Mucosa of descending colon (tissue), 3 donors: ENCODE data around the gene EFCAB12. TPM values are rescaled to one million over a fixed set of nuclear protein-coding genes. Genes with fewer than 3 reads are reported as not detected.
A peak's percentile ranks its signal among the peaks of the same experiment; 100 is the strongest.

ENCODE experiments used
- ATAC-seq: fragments of 200-7000 bp; cut with Tn5 transposase; one replicate; pipeline ENCODE4 v1.9.1; 2020; ENCODE audit warnings: mild to moderate bottlenecking, moderate library complexity
- DNase-seq, 3 donors: peaks; one replicate each; pipeline ENCODE4 v3.0.0-alpha.2; 2020
- H3K36me3 ChIP-seq: fragments of 200-600 bp; one replicate; pipeline ENCODE4 v1.8.0; 2021; ENCODE audit warnings: low read depth, mild to moderate bottlenecking
- H3K4me1 ChIP-seq: fragments of 200-600 bp; one replicate; pipeline ENCODE4 v1.8.0; 2021; ENCODE audit warnings: low read depth, mild to moderate bottlenecking
- H3K4me3 ChIP-seq: fragments of 200-600 bp; one replicate; pipeline ENCODE4 v1.8.0; 2021; ENCODE audit warnings: mild to moderate bottlenecking
- H3K9me3 ChIP-seq: fragments of 200-600 bp; one replicate; pipeline ENCODE4 v1.8.0; 2021; ENCODE audit warnings: mild to moderate bottlenecking
- intact Hi-C, 2 donors: fragments of 100-400 bp; cut with DNase I in 1 of 2; cut with micrococcal nuclease in 1 of 2; formaldehyde crosslinking; loops; one replicate each; pipeline versions ENCODE4 v1.11.0 to v1.11.1; 2022; cut with DNase I, micrococcal nuclease
- total RNA-seq, 3 donors: library from RNA; stranded (reverse); fragmentation: NEBNext Ultra II Directional in 2 of 3; extraction: Animal tissue kit (Norgen Biotek cat#: 25700) in 2 of 3; gene quantifications; one replicate each; pipeline versions ENCODE4 v1.2.1 to v1.2.4, GENCODE V29; 2021 to 2023
- TF ChIP-seq, protein P1 (sequence below): fragments of 200-600 bp; IDR thresholded peaks from one replicate; pipeline ENCODE4 v1.8.0; 2022; ENCODE audit warnings: antibody characterized with exemption, mild to moderate bottlenecking
- donor health status: DM: no; HTN: no; CAD: no; lungs with moderate emphysema.
- donor health status: DM: no; HTN: no; CAD: no.
- donor health status: DM: no; HTN: yes; CAD: no.

Gene EFCAB12
- total RNA-seq, 3 donors from 2014 or later, result 0.38 to 0.69 (median 0.58) TPM

DNA sequence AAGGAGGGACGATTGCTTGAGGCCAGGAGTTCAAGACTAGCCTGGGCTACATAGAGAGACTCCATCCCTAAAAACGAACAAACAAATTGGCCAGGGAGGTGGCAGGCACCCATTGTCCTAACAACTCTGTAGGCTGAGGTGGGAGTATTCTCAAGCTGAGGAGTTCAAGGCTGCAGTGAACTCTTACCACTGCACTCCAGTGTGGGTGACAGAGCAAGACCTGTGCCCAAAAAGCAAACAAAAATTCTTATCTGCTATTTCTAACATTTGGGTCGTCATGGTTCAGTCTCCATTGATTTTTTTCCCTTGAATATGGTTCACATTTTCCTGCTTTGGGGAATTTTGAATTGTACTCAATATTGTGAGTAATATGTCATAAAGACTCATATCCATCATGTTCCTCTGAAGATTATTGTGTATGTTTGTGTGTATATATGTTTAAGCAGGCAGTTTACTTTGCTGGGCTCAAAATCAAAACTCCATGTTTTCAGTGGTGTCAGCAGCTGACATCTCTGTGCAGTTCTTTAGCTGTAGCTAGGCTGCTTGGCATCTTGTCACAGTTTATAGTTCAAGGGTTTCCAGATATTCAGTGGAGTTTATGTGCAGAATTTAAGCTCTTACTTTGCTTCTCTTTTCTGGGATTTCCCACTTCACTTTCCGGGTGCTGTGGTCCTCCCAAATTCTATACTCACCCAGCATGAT is 44.8 kb upstream of the EFCAB12 start:
- no peaks in the 10 kb centered on the region for H3K9me3 ChIP-seq
- peaks cover 7% of the 10 kb centered on the region for H3K4me1 ChIP-seq
- ATAC-seq (no peak), DNase-seq (no peak)
- H3K36me3 ChIP-seq, result no peaks in the 10 kb centered on the region
- intact Hi-C loops, result no loop called here
- no peak overlapping the region for H3K4me3 ChIP-seq
- TF ChIP-seq, protein P1, sequence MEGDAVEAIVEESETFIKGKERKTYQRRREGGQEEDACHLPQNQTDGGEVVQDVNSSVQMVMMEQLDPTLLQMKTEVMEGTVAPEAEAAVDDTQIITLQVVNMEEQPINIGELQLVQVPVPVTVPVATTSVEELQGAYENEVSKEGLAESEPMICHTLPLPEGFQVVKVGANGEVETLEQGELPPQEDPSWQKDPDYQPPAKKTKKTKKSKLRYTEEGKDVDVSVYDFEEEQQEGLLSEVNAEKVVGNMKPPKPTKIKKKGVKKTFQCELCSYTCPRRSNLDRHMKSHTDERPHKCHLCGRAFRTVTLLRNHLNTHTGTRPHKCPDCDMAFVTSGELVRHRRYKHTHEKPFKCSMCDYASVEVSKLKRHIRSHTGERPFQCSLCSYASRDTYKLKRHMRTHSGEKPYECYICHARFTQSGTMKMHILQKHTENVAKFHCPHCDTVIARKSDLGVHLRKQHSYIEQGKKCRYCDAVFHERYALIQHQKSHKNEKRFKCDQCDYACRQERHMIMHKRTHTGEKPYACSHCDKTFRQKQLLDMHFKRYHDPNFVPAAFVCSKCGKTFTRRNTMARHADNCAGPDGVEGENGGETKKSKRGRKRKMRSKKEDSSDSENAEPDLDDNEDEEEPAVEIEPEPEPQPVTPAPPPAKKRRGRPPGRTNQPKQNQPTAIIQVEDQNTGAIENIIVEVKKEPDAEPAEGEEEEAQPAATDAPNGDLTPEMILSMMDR, result no peak

DNA sequence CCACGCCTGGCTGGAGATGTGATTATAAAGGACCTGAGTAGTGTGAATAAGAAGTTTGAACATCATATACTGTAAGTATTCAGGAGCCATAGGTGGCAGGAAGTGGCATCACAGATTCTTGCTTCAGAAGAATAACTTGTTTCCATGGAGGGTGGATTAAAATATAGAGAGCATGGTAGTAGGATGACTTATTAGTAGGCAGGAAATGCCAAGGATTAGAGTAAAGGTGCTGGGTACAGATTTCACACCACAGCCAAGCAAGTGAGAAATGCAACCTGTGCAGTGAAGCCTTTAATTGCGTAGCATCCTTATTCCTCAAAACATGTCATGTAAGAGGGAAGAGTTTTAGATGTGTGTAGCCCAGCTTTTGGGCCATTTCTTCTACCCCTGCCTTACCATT is 42.4 kb upstream of the EFCAB12 start:
- intact Hi-C loops, result no loop called here
- TF ChIP-seq, protein P1, result no peak
- H3K4me1 ChIP-seq, result peaks cover 7% of the 10 kb centered on the region
- H3K4me3 ChIP-seq, result no peak overlapping the region
- ATAC-seq (no peak), DNase-seq (no peak)
- H3K9me3 ChIP-seq, result no peaks in the 10 kb centered on the region
- no peaks in the 10 kb centered on the region for H3K36me3 ChIP-seq

DNA sequence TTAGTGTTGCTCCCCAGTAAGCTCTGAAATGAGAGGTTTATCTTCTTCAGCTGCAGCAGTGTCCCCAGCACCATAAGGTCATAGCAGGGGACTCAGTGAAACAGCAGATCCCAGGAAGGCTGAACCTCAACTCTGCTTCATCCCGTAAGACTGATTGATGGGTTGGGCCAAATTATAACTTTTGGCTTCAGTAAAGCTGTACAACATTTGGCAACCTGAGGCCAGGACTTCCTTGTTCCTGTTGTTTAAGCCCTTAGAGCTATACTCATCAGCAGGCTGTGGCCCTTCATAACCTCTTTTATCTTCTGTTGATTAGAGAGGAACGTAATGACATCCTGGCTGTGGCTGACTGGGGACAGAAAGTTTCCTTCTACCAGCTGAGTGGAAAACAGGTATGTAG is 40.6 kb upstream of the EFCAB12 start:
- H3K36me3 ChIP-seq, result no peaks in the 10 kb centered on the region
- DNase-seq (peak in 1 of 3 donors; percentile 59), ATAC-seq (peak; percentile 94)
- H3K9me3 ChIP-seq, result no peaks in the 10 kb centered on the region
- TF ChIP-seq, protein P1, result no peak
- H3K4me1 ChIP-seq, result peaks cover 7% of the 10 kb centered on the region
- intact Hi-C loops, result no loop called here
- H3K4me3 ChIP-seq, result no peak overlapping the region

DNA sequence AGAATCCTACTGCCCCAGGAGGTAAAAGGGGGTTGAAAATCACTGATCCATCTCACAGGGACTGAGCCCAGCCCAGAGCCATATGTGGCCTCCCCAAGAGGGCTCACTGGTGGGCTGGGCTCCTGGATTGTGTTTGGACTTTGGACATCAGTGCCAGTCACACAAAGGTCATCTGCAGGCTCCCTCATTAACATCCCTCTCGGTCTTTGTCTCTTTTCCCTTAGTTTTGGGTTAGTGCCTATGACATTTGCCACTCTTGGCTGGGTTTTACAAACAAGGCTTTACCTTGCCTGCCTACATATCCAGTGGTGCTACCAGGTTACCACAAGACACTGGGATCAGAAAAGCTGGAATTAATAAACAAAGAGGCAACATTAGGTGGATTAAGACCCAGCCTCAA is 39.5 kb upstream of the EFCAB12 start:
- intact Hi-C loops, result no loop called here
- Histone ChIP-seq H3K4me3 (no peak overlapping the region), H3K9me3 (no peaks in the 10 kb centered on the region), H3K36me3 (no peaks in the 10 kb centered on the region), H3K4me1 (peaks cover 7% of the 10 kb centered on the region)
- peak; percentile 60 for ATAC-seq
- no peak for DNase-seq
- TF ChIP-seq, protein P1, result no peak

DNA sequence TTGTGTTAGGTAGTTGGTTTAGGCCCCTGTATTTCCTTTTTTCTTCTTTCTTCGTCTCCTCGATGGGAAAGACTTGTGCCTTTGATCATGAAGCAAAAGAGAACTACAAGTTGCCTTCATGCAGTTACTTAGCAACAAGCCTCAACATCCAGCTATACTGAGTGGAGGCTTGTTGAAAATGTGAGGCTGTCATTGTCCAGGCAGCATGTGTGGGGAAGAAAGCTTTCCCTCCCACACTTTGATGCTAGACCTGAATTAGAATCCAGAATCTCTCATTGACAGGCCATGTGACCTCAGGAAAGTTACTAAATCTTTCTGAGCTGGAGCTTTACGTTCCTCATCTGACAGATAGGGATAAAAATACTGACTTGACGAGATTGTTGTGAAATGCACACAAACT is 35.3 kb upstream of the EFCAB12 start:
- Histone ChIP-seq H3K4me1 (peaks cover 4% of the 10 kb centered on the region), H3K36me3 (no peaks in the 10 kb centered on the region), H3K4me3 (no peak overlapping the region), H3K9me3 (no peaks in the 10 kb centered on the region)
- DNase-seq (no peak), ATAC-seq (no peak)
- TF ChIP-seq, protein P1, result no peak
- intact Hi-C loops, result no loop called here
